Activated effector memory CD4-positive, alpha-beta T cell treated with anti-CD3 and anti-CD28 coated beads, Interleukin-2, amount 50 U/mL, for 16 hours (primary cell): ENCODE measurements around the gene SHROOM4.

Experiments used
- DNase-seq: peaks from one replicate; pipeline ENCODE4 v3.0.0-alpha.2; 2020

SHROOM4 gene, protein sequence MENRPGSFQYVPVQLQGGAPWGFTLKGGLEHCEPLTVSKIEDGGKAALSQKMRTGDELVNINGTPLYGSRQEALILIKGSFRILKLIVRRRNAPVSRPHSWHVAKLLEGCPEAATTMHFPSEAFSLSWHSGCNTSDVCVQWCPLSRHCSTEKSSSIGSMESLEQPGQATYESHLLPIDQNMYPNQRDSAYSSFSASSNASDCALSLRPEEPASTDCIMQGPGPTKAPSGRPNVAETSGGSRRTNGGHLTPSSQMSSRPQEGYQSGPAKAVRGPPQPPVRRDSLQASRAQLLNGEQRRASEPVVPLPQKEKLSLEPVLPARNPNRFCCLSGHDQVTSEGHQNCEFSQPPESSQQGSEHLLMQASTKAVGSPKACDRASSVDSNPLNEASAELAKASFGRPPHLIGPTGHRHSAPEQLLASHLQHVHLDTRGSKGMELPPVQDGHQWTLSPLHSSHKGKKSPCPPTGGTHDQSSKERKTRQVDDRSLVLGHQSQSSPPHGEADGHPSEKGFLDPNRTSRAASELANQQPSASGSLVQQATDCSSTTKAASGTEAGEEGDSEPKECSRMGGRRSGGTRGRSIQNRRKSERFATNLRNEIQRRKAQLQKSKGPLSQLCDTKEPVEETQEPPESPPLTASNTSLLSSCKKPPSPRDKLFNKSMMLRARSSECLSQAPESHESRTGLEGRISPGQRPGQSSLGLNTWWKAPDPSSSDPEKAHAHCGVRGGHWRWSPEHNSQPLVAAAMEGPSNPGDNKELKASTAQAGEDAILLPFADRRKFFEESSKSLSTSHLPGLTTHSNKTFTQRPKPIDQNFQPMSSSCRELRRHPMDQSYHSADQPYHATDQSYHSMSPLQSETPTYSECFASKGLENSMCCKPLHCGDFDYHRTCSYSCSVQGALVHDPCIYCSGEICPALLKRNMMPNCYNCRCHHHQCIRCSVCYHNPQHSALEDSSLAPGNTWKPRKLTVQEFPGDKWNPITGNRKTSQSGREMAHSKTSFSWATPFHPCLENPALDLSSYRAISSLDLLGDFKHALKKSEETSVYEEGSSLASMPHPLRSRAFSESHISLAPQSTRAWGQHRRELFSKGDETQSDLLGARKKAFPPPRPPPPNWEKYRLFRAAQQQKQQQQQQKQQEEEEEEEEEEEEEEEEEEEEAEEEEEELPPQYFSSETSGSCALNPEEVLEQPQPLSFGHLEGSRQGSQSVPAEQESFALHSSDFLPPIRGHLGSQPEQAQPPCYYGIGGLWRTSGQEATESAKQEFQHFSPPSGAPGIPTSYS (N-terminal part only)

DNA sequence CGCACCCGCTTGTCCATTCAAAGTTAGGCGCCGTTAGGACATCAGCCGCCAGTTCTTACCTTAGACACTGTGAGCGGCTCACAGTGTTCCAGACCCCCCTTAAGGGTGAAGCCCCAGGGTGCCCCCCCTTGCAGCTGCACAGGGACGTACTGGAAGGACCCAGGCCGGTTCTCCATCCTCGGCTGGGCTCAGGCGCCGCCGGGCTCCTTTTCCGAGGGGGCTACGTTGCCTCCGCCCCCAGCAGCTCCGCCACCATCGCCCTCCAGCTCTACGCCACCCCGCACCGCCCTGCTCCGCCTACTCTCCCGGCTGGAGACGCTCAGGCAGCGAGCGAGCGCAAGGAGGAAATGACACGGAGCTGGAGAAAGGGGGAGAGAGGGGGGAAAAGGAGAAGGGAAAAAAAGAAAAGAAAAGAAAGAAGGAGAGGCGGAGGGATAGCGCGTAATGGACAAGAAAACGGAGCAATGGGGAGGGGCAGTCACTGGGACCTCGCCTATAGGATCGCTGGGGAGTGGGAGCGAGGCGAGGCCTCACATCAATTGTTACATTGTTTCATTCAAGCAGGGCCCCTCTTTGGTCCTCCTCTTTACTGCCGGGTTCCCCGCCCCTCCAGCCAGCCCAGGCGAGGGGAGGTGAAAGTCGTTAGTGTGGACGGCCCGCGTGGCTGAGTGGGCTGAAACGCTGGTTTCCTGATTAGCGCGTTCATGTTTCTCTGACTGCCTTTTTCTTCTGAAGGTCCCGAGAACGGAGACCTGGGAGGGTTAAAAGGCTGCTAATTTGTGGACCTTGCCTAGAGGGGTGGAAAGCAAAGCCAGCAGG is at the start of gene SHROOM4:
SHROOM4 (minus strand) TSS at position 352 of the 819 bp plus-strand sequence; CDS start at position 176, 176 bp downstream.
- DNase-seq, result no peak

DNA sequence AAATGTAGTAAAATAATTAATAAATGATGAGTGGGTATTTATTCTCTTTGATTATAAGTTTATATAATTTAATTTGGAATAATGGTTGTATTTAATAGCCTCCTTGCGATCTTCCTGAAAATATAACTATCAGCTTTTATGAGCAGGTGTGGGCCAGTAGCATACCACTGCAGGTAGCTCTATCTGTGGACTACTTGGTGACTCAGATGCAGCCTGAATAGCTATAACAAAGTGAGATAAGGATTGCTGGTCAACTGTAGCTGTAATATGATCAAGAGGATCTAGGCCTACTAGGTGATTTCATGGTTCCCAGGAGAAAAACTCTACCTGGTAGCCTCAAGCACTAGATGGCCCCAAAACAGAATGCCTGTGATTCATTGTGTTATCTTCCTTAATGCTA is 49.5 kb upstream of the SHROOM4 start:
- no peak for DNase-seq

DNA sequence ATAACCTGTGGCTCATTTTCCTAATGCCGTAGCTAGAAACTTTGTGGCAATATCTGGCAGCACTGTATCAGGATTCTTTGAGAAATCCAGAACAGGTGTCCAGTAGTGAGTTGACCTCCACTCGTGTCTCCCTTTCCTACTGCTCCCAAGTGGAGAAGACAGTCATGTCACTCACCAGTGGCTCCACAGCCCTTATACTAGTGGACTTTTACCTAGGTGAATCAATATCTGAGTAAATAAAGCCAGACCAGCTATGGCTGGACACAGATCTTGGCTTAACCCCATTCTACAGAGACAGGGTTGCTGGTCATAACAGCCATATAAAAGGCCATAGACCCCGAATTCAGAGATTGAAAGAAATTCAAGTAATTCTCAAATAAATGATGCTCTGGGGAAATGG is 46.5 kb upstream of the SHROOM4 start:
- no peak for DNase-seq

DNA sequence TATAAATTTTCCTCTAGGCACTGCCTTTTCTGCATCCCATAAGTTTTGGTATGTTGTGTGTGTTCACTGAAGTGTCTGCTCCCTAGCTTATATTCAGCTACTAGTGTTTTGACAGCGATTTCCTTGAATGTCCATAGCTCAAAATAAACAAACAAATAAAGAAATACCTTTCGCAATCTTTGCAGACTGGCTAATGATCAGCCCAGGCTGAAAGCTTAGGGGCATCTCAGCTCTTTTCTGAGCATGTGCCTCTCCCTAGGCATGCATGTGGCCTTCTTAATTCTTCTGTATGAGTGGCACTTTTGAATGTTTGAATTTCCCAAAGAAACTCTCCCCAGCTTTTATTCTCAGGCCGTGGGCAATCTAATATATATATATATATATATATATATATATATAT is 44.6 kb upstream of the SHROOM4 start:
- no peak for DNase-seq

DNA sequence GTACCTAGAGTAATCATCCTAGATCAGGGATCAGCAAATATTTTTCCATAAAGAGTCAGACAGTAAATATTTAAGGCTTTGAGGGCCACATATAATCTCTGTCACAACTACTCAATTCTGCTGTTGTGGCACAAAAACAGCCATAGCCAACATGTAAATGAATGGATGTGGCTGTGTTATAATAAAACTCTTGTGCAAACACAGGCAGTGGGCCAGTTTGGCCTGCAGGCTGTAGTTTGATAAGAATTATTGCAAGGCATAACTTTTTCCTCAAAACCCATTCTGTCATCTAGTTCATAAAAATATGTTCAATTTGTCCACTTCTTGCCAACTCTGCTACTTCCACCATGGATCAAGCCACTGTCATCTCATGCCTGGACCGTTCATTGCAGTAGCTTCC is 39.4 kb upstream of the SHROOM4 start:
- DNase-seq, result no peak

DNA sequence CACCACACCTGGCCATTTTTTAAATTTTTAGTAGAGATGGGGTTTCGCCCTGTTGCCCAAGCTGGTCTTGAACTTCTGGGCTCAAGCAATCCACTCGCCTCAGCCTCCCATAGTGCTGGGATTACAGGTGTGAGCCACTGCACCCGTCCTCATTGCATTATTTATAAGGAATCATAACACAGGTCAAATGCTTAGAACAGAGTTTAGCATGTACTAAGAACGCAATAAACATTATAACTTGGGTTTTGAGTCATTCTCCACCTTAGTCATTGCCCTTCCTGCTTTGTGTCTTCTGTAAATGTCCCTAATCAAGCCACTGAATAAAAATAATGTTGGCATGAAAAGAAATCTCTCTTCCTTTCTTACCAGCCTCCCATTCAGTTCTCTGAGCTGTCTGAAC is 38.5 kb upstream of the SHROOM4 start:
- no peak for DNase-seq

DNA sequence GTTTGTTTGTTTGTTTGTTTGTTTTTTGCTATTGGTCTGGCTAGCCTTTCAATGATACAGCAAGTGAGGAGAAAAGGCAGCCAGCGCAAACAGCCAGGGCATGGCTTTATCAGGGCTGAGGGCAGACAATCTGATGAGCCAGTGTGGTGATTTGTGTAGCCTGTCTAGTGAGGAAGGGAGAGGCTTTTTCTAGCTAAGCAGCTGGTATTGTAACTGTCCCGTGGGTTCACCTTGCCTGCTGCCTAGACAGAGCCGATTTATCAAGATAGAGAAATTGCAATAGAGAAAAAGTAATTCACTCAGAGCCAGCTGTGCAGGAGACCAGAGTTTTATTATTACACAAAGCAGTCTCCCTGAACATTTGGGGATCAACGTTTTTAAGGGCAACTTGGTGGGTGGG is 28.2 kb upstream of the SHROOM4 start:
- no peak for DNase-seq

DNA sequence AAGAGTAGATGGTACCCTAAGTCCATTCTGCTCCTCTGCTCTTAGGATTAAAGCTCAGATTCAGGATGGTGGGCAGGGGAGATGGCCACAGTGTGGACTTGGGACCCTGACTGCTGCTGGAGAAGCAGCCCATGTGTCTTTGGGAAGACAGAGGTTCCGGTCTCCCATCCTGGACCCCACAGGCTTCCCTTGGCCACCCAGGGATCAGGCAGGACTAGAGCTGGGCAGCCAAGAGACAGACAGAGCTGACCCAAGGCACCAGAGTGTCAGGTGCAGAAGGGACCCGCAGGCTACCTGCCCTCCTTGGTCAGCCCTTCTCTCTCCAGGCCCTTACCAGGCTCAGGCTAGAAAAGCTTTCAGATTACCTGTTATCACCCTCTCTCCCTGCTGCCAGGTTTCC is 25.7 kb upstream of the SHROOM4 start:
- DNase-seq, result no peak

DNA sequence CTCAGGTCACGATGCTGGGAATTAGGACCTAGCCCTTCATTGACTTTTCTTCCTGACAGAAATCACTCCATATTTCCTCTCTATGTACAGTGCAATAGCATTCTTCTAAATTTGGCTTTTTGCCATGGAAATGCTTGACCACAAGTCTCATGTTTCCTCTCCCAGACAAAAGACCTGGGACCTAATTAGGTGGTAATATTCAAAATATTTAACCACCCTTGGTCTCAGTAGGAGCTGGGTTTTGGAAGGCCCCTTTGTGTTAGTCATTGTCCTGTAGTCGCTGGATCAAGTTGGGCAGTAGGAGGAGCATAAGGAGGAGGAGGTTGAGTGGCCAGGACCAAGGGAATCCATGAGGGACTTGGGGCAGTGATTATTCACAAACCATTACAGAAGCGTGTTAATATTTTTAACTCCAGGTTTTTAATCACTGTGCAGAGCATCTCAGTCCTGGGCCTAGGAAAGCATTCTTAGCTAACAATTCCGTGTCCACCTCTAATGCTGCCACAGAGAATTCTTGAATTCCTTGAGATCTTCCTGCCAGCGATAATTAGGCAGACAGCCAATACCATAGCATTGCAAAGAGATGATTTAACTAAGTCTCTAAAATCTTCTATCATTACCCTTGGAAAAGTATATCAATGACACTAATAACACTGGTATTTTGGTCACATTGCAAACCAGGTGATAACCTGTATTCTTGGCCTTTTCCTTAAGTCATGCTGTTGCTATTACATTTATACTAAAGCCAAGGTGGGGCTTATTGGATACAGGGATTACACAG is 25.0 kb upstream of the SHROOM4 start:
- no peak for DNase-seq

DNA sequence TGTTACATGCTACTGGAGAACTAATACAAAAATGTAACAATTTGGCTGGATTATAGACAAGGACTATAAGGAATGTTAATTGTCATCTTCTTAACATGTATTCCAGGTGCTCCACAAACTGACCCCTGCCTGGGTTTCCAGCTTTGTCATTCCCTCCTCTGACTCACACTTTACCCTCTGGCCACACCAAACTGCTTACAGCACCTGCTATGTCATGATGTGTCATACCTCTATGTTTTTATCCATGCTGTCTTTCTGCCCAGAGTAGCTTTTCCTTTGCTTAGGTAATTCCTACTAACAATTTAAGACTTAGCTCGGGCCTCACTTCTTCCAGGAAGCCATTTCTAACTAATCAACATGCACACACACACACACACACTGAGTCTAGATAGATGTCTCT is 14.0 kb upstream of the SHROOM4 start:
- DNase-seq, result no peak

DNA sequence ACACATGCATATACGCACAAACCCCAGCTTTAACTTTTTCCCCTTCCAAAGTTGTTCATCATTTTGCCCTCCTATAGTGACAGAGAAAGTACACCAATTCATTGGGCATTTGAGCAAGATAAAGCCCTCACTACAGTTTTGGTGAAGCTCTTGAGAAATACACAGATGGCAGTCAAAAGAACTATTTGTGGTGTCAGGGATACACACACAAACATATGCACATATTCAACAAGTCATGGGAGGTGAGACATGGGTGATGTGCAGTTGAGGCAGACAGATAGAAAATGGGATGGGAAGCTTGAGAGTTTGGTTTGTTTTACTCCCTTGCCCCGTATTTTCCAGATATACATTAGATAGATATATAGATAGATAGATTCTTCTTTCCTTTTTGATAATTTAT is 11.8 kb upstream of the SHROOM4 start:
- DNase-seq, result no peak

DNA sequence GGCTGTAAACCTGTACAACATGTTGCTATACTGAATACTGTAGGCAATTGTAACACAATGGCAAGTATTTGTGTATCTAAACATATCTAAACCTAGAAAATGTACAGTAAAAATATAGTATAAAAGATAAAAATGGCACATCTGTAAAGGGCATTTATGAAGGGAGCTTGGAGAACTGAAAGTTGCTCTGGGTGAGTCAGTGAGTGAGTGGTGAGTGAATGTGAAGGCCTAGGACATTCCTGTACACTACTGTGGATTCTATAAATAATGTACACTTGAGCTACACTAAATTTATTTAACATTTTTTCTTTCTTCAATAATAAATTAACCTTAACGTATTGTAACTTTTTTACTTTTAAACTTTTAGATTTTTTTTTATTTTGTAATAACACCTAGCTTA is 5.0 kb upstream of the SHROOM4 start:
- DNase-seq, result no peak

DNA sequence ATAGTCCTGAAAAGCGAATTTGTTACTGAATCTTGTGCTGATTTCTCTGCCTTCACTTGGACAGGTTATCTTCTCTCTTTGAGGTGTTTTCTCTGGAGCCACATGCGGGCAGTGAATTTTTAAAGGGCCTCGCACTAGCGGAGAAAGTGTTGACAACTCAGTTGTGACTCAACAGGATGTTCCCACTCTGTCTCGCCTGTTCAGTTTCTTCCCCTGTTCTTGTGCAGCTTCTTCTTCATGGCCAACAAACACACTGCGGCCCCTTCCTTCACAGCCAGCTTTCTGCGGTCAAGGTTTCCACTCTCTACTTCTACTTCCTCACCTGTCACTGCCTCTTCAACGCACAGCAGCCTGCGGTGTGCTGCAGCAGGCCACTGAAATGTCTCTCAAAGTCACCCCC is 1.1 kb upstream of the SHROOM4 start:
- DNase-seq, result no peak

DNA sequence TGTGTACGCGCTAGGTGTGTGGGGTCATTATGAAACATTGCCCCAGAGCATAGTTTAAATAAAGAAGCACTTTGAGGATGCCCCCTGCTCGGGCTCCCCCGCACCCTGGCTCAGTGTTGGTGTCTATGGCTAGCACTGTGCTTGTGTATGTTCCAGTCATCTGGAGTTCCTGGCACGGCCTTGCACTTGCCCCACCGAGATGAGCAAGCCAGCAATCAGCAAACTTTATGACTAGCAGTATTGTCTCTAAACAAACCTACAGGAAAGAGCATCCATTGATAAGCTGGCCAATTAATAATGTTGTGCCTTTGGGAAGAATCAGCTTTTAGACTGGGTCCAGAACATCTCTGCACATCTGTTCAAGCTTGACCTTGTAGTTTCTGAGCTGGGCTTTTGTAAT is 707 bp upstream of the SHROOM4 start:
- no peak for DNase-seq

DNA sequence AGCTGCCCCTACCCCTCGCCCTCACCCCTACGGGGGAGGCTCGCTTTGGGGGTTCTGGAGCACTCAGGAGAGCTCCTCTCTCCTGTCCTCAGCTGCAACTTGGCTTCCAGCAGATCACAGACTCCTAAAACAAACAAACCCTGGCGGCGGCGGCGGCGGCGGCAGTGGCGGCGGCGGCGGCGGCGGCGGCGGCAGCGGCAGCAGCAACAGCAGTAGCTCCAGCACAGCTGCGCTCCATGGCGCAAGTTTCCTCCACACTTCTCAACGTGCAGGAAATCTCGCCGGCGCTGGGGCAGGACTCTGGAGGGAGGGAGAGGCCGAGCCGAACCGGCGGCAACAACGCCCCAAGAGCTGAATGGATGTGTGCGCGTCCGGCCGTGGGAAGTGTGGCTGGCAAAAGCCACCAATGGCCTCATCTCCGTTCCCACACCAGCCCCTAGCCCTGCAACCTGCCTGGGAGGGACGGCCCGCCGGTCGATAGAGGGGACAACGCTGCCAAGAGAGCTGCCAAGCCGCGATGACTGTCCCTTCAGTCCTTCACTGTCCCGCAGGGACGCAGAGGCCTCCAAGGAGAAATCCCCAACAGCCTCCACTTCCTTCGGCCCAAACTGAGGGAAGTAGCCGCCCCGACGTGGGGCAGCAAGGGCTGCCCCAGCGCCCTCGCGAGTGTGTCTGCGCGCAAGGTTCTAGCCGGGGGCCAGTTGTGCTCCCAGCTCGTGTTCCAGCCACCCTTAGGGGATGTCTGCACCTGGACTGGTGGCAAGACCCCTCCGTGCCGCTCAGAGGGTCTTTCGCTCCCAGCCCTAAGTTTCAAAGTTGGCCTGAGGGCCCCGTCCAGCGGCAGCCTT is 775 bp downstream of the SHROOM4 start:
- DNase-seq, result no peak

DNA sequence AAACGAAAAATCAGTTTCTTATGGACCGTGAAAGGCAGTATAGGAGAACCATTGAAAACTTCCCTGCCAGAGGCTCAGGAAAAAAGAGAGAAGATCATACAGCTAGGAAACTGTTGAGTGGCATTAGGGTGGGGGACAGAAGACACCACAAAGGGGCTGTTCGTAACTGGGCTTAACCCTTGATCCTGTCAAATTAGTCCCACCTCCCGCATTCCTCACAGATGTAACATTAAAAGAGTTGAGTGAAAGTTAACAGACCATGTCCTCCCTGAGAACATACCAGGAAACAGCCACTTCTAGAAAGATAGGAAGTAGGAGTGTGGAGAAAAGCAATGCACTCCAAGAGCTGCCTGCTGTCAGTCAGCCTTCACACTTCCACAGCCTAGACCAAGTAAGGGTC is 8.7 kb downstream of the SHROOM4 start:
- DNase-seq, result no peak

DNA sequence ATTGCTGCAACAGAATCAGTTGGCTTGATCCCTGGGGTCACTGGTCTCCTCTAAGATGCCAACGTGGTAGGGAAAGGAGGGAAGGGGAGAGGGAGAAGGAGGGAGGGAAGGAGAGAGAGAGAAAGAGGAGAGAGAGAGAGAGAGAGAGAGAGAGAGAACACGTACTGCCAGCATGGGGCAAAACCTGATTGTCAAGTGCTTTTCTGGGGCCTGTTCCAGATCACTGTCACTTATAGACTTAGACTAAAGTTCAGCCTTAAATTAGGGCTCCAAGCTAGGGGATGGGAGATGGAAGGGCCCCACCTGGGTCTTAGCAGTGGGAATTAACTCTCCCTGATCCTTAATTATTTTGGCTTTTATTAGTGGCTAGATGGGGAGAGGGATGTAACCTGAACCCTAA is 12.9 kb downstream of the SHROOM4 start:
- no peak for DNase-seq

DNA sequence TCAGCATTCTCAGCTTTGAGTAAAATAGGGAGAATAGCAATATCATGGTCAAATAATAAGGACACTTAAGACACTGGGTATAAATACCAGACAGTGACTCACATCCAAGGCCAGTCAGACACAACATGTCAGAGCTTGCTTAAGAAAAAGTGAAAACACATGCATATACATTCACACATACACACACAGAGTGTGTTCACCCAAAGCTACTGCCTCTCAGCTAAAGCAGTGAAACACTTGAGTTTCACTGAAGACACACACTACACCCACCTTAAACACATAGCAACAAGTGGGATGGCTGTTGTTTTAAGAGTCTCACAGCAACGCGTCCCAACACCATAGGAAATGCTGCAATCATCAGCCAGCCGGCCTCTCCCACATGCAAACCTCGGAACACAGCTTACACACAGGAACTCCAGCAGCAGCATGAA is 14.4 kb downstream of the SHROOM4 start:
- no peak for DNase-seq

DNA sequence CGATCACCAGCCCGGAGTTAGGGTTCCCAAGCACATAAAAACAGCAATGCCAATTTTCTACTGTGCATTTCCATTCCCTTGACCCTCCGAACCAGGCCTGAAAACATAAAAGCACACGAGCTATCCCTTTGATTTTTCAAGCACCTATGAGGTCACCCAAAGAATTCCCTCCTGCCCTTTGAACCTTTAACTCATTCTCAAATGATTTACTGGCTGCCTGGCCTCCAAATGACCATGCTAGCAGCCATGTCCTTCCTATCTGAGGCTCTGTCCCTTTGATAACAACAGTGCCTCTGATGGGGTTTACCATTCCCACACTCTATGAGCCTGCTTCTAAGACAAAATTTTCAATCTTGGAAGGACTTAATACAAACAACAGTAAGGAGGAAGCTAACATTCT is 15.2 kb downstream of the SHROOM4 start:
- no peak for DNase-seq

DNA sequence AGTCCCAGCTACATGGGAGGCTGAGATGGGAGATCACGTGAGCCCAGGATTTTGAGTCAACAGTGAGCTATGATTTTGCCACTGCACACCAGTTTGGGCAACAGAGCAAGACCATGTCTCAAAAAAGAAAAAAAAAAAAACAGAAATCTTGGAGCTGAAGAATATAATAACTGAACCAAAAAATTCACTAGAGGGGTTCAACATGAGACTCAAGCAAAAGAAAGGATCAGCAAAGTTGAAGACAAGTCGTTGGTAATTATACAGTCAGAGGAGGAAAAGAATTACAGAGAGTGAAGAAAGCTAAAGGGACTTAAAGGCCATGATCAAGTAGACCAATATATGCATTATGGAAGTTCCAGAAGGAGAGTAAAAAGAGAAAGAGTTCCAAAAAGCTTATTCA is 26.9 kb downstream of the SHROOM4 start:
- DNase-seq, result no peak

DNA sequence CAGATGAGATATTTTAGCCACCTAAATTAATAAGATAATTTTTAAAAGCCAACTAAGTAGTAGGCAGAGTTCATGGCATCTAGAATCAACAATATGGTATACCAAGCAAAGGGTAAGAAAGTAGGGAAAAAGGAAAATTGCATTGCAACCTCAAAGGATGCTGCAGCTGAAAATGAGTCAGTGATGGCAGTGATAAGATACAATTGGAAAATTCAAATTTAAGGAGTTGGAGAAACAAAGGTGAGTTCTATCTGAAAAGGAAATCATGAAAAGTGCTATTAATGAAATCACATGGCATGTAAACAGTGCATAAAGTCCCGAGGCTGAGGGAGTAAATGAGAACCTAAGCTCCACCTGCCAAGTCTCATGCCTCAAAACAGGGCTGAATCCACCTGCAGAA is 33.9 kb downstream of the SHROOM4 start:
- no peak for DNase-seq
